H1 (cell line): ENCODE data around the gene TMEM82. TPM values are rescaled to one million over a fixed set of nuclear protein-coding genes. Genes with fewer than 3 reads are reported as not detected.

Experiments used
- CBX5 ChIP-seq: fragments of 300-800, 300-1000 bp; sonication (generic); IDR thresholded peaks from 2 replicates; pipeline ENCODE4 v1.7.1; 2016; ENCODE audit warnings: antibody characterized with exemption, low read length, low read depth
- GABPA ChIP-seq: IDR thresholded peaks from 2 replicates; pipeline ENCODE4 v1.6.1; 2011; ENCODE audit warnings: mild to moderate bottlenecking, low read length, moderate library complexity, borderline replicate concordance; ENCODE audit not compliant: insufficient read depth
- HDAC2 ChIP-seq, 2 experiments: fragments of 300-600 bp in 1 of 2; sonication (generic) in 1 of 2; IDR thresholded peaks; 2 replicates each; pipeline ENCODE4 v1.6.1; 2011 to 2012; ENCODE audit warnings: low read depth in 2 of 2, low read length in 2 of 2, mild to moderate bottlenecking in 2 of 2, moderate library complexity in 2 of 2, borderline replicate concordance in 1 of 2, inconsistent platforms in 1 of 2
- RFX5 ChIP-seq: IDR thresholded peaks from 2 replicates; pipeline ENCODE4 v1.6.1; 2011; ENCODE audit warnings: low read depth, low read length, improper control_type of control experiment, borderline replicate concordance
- polyA plus RNA-seq, 7 experiments: library from polyadenylated mRNA; depleted of rRNA in 3 of 7; stranded (reverse) in 5 of 7; unstranded in 2 of 7; fragments of >200 nt in 5 of 7; fragments of 200-250 nt in 2 of 7; gene quantifications; 1 replicate in 5 of 7; 2 replicates in 1 of 7; 4 replicates in 1 of 7; pipeline versions ENCODE4 v1.2.1 to v1.2.3, GENCODE V29; 2011 to 2013; ENCODE audit warnings: missing spikeins in 2 of 7, mixed read lengths in 2 of 7
- total RNA-seq: library from RNA; stranded (reverse); fragmentation: NEBNext Ultra II Directional; extraction: Animal tissue kit (Norgen Biotek cat#: 25700); gene quantifications from 2 replicates; pipeline ENCODE4 v1.2.1, GENCODE V29; 2021
- TF ChIP-seq, protein P1 (sequence below): IDR thresholded peaks from 2 replicates; pipeline ENCODE4 v1.6.1; 2011; ENCODE audit warnings: low read depth, mild to moderate bottlenecking, low read length; ENCODE audit not compliant: insufficient read depth
- TF ChIP-seq, protein P2 (sequence below): IDR thresholded peaks from 2 replicates; pipeline ENCODE4 v1.6.1; 2012; ENCODE audit warnings: inconsistent platforms

TMEM82 gene
- total and polyA plus RNA-seq, 2 of the 8 experiments (the other 6 are each of a cell fraction or from before 2014, with no cell fraction given): 0.32 to 2.1 TPM

DNA sequence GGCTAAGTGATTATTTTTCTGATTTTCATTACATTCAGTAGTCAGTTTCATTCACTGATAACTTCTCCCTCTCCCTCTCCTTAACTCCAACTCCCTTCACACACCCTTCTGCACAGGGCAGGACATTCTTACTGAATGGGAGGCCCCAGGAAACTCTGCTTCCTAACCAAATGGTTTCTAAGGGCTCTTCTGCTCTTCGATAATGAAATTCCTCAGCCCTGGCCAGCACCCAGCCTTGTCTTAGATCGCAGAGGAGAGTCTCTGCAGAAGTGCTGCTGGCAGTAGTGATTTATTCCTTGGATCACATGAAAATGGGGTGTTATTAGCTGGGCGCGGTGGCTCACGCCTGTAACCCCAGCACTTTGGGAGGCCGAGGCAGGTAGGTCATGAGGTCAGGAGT lies 41.8 kb upstream of the TMEM82 start (continued):
- TF ChIP-seq, protein P1, sequence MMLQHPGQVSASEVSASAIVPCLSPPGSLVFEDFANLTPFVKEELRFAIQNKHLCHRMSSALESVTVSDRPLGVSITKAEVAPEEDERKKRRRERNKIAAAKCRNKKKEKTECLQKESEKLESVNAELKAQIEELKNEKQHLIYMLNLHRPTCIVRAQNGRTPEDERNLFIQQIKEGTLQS: no peak
- no peak for TF ChIP-seq RFX5
- TF ChIP-seq HDAC2 (IDR thresholded peaks at IDR 0.05; ENCODE audit: borderline replicate concordance in 1 of 2, low read depth in 2 of 2, low read length in 2 of 2): no peak
- no peak for TF ChIP-seq GABPA
- TF ChIP-seq CBX5: no peak
- TF ChIP-seq, protein P2, sequence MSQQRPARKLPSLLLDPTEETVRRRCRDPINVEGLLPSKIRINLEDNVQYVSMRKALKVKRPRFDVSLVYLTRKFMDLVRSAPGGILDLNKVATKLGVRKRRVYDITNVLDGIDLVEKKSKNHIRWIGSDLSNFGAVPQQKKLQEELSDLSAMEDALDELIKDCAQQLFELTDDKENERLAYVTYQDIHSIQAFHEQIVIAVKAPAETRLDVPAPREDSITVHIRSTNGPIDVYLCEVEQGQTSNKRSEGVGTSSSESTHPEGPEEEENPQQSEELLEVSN: no peak
